Subcutaneous adipose tissue (tissue), 4 donors: ENCODE measurements around the gene AIP. TPM values are rescaled to one million over a fixed set of nuclear protein-coding genes. Genes with fewer than 3 reads are reported as not detected.

ENCODE experiments used
- total RNA-seq, 4 donors: library from RNA; depleted of rRNA; stranded (reverse); fragments of >200 nt; gene quantifications; one replicate each; pipeline ENCODE4 v1.1.0, GENCODE V29; 2016
- TF ChIP-seq, protein P1 (sequence below): fragments of 450-650 bp; IDR thresholded peaks from one replicate; pipeline ENCODE4 v1.5.1; 2016; ENCODE audit warnings: low read depth, mild to moderate bottlenecking, control low read depth, antibody characterized with exemption, moderate library complexity

The AIP gene
- total RNA-seq, 4 donors from 2014 or later: 48.6 to 77.3 (median 64.9) TPM

DNA sequence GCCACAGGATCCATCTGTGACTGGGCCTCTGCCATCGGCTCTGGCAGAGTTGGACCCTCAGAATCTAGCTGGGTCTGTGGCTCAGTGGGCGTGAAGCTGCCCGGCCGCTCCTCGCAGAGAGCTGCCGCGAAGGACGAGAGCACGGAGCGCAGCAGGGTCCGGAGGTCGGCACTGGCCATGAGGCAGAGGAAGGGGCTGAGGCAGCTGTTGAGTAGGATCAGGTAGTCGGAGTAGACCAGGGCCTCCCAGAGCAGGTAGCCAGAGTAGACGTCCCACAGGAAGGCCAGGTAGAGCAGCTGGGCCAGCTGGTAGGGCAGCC, 31.2 kb upstream of the AIP start:
- TF ChIP-seq, protein P1, sequence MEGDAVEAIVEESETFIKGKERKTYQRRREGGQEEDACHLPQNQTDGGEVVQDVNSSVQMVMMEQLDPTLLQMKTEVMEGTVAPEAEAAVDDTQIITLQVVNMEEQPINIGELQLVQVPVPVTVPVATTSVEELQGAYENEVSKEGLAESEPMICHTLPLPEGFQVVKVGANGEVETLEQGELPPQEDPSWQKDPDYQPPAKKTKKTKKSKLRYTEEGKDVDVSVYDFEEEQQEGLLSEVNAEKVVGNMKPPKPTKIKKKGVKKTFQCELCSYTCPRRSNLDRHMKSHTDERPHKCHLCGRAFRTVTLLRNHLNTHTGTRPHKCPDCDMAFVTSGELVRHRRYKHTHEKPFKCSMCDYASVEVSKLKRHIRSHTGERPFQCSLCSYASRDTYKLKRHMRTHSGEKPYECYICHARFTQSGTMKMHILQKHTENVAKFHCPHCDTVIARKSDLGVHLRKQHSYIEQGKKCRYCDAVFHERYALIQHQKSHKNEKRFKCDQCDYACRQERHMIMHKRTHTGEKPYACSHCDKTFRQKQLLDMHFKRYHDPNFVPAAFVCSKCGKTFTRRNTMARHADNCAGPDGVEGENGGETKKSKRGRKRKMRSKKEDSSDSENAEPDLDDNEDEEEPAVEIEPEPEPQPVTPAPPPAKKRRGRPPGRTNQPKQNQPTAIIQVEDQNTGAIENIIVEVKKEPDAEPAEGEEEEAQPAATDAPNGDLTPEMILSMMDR: no peak

DNA sequence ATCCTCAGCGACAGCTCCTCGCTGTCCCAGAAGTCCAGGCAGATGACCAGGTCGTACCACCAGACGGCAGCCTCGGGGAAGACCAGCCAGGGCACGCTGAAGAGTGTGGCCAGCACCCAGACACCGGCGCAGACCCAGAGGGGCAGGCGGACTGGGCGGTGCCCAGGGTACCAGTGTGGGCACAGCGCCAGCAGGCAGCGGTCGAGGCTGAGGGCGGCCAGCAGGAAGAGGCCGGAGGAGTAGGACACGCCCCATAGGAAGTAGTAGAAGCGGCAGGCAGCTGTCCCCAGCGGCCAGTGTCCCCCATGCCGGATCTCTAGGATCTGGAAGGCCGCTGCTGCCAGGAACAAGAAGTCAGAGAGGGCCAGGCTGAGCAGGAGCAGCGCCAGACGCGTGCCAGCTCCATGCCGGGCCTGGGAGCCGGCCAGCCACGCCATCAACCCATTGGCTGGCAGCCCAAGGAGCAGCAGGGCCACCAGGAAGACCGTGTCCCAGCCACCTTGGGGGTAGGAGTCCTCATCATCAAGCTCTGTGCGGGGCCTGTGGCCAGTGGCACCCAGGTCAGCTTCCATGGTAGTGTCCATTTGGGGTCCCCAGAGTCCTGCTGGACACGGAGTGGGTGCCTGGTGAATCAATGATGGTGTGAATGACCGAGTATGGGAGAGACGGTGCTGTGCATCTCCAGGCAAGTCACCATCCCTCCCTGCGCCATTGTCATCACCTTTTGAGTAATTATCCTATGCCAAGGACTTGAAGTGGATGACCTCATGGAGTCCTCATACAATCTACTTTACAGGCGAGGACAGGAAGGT, 30.5 kb upstream of the AIP start, which contains the start of gene GPR152:
Gene GPR152 (minus strand): TSS at position 589 of the 812 bp plus-strand sequence. CDS start 5 bp downstream, at position 584.
- TF ChIP-seq, protein P1: no peak

DNA sequence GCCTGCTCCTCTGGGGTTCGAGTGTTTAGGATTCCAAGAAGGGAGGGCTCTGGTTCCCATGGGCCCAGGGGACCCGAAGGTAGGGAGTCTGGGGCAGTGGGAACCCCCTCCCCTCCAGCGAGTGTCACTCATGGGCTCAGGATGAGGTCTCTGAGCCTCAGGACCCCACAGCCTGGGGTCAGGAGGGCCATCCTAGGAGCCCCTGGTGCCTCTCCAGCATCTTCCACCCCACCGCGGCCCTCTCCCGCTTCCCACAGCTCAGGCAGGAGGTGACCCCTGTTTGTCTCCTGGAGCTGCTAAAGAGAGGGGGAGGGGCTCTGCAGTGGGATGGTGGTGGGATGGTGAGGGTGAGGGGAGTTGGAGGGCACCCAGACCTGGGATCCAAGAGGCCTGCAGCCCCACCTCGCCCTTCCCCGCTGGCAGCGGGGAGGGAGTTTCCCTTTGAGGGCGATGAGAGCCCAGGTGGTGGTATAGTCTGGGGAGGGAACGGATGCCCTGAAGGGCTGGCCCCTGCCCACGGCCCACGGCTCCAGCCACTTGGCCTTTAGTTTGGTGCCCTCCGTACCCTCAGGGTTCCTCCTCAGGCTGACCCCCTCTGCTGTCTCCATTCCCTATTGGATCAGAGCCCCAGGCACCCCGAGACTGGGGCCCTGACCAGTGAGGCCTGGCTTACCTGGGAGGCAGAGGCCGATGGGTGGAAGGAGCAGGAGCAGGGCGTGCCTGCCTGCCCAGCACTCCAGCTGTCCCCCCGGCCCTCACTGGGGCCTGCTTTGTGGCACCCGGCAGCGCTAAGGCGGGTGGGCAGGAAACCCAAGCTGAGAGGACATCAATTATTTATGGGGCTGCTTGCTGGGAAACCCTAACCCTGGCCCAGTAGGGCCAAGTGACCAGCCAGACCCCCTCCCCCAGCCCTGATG, 28.8 kb upstream of the AIP start:
- TF ChIP-seq, protein P1: no peak

DNA sequence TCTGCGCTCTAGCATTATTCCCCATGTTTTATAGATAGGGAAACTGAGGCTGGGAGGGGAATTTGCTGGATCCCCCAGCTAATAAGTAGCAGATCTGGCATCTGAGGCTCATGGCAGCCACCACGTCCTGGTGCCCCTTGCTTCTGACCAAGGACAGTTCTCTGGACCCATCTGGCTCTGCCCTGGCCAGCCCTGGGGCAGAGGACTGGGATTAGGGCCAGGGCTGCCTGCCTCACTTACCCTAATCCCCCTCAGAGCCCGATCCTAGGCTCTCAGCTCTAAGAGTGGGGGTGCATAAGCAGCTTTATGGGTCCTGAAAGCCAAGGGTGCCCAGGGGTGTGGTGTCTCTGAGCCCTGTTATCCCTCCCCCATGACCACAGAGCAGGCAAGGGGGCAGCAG, 27.8 kb upstream of the AIP start, which contains the start of gene CABP4:
Gene CABP4 (plus strand): TSS at position 301 of the 400 bp plus-strand sequence. CDS start 70 bp downstream, at position 371.
- TF ChIP-seq, protein P1: no peak

DNA sequence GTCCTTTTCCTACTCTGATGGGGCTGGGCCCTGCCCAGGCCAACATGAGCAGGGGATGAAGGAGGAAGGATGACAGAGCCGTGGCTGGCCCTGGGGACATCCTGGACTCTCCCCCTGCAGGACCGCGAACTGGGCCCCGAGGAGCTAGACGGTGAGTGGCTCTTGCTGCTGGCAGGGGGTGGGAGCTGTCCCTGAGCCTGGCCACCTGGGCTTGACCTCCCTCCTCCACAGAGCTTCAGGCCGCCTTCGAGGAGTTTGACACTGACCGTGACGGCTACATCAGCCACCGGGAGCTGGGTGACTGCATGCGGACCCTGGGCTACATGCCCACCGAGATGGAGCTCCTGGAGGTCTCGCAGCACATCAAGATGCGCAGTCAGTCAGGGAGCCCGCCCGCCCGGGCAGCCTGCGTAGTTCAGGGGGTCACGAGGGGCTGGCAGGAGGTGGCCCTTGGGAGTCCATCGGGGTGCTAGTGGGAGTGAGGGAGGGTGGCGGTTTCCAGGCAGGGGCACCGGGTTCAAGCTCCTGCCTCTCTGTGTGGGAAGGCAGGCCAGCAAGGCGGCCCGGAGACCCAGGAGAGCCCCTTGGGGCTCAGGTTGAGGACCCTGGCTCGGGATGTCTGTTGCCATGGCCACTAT, 26.6 kb upstream of the AIP start:
- TF ChIP-seq, protein P1: no peak

DNA sequence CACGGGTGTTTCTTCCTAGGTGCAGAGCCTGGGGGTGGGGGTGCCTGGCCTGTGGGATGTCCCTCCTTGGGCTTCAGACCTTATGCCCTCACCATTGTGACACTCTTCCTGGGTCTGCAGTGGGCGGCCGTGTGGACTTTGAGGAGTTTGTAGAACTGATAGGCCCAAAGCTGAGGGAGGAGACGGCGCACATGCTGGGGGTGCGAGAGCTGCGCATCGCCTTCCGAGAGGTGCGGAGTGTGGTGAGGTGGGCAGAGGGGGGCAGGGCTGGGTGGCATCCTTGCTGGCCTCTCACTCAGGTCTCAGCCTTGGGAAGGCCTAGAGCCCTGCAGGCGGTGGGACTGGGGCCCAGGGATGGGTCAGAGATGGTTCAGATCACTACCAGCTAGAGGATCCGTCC, 25.4 kb upstream of the AIP start:
- TF ChIP-seq, protein P1: no peak
